Right forelimb (tissue), 1 donor: Measurements from ENCODE around the gene MYL6B.
"Not testable (repeated sequence)": the region's sequence is repeated elsewhere in the genome, so short reads cannot be mapped to it uniquely, and the experiment has no call there.

ENCODE experiments used
- DNase-seq: peaks from one replicate; pipeline ENCODE4 v3.0.0-alpha.2; 2018

The MYL6B gene

GRCh38 chr12:56152132-56152755 is at the start of gene MYL6B:
Gene MYL6B (plus strand): TSS chr12:56152587. CDS start chr12:56153919, 1,332 bp downstream.
- DNase-seq = peak; percentile 94

DNA sequence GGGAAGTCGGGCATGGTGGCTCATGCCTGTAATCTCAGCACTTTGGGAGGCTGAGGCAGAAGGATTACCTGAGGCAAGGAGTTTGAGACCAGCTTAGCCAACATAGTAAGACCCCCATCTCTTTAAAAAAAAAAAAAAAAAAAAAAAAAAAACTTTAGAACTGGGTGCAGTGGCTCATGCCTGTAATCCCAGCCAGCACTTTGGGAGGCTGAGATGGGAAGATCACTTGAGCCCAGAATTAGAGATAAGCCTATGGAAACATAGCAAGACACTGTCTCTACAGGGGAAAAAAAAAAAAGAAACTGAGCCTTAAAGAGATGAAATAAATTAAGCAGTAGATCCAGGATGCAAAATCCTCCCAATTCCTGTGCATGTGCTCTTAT is 49.7 kb upstream of the MYL6B start:
- no peak for DNase-seq

GRCh38 chr12:56103066-56103711 is 49.2 kb upstream of the MYL6B start:
- no peak for DNase-seq

- no peak for DNase-seq
These were observed 48.6 kb upstream of the MYL6B start for GRCh38 chr12:56103823-56104108.

DNA sequence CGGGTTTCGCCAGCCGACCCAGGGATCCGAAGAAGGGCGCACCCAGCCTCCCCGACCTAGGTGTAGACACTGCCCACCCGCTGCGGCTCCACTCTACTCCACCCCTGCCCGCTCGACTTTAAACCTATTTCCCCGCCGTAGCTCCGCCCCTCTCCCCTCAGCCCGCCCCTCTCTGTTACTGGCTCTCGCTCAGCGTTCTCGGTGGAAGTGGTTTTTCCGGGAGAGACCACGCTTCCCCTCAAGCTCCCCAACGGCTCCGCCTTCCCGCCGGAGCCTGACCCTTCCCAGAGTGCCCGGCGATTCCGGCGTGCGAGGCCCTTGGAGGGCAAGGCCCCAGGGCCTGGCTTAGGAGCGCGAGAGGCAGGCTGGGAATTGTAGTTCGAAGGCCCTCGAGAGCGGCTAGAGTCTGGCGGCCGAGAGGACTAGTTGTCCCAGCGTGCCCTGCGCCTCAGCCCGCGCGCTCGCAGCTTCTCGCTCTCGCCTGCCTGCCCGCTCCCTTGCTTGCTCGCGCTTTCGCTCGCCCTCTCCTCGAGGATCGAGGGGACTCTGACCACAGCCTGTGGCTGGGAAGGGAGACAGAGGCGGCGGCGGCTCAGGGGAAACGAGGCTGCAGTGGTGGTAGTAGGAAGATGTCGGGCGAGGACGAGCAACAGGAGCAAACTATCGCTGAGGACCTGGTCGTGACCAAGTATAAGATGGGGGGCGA is 48.1 kb upstream of the MYL6B start, which contains the start of gene PA2G4:
PA2G4 (plus strand) TSS at position 451 of the 706 bp plus-strand sequence; CDS start at position 630, 179 bp downstream.
- DNase-seq = peak; percentile 98

- peak; percentile 51 for DNase-seq
These were observed 47.4 kb upstream of the MYL6B start for GRCh38 chr12:56104815-56105608.

DNA sequence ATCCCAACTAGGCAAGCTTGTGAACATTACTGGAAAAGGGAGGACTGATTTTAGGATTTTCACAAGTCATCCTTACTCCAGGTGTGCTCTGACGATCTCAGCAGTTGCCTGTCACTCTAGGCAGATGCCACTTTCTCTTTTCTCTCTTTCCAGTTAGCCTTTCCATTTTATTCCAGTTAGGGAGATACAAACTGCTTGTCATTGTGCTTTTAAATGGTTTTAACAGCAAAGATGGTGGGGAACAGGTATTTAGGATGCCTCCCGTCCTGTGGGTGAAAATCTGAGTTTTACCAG is 46.8 kb upstream of the MYL6B start:
- no peak for DNase-seq

DNA sequence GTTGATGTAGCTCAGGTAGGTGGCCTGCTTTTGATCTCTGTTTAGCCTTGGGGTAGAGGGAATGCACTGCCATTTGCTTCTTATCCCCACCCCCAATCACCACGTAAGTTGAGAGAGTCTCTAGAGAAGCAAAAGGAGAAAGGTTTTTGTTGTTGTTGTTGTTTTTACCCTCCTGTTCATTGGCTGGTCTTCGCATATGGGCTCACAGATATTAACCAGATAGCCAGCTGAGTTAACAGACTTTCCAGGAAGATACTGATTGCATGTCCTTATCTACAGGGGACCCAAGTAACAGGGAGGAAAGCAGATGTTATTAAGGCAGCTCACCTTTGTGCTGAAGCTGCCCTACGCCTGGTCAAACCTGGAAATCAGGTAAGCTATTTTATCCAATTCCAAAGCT is 45.1 kb upstream of the MYL6B start:
- DNase-seq = no peak

GRCh38 chr12:56110571-56110970 is 41.8 kb upstream of the MYL6B start:
- no peak for DNase-seq

GRCh38 chr12:56114084-56114483 is 38.3 kb upstream of the MYL6B start:
- no peak for DNase-seq

GRCh38 chr12:56115329-56115728 is 37.1 kb upstream of the MYL6B start:
- DNase-seq = no peak

DNA sequence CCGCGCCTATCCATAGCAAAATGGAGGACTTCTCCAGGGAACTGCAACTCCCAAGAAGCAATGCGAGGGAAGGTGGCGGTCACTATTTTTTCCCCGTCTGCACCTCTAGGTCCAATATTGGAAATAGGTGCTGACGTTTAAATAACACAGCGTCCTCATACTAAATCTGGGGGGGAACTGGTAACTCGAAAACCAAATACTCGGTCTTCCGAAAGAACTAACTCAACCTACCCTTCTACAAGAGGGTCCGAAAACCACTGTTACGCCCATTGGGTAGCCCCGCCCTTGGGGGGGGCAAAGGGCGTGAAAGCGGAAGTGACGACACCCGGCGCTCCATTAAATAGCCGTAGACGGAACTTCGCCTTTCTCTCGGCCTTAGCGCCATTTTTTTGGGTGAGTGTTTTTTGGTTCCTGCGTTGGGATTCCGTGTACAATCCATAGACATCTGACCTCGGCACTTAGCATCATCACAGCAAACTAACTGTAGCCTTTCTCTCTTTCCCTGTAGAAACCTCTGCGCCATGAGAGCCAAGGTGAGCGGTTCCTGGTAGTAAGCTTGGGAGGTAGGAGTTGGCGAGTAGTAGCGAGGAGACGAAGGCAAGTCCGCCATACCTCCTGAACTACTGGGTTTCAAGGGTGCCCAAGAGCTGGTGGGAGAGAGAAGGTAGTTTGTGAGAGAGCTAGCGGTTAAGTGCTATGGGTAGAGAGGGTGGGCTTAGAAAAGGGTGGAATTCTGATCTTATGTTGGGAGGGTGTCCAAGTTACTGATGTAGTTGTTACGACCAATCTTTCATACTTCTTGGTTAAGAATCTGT is 35.9 kb upstream of the MYL6B start, which contains the start of gene RPL41:
RPL41 (plus strand) TSS at position 367 of the 815 bp plus-strand sequence.
- peak; percentile 98 for DNase-seq

DNA sequence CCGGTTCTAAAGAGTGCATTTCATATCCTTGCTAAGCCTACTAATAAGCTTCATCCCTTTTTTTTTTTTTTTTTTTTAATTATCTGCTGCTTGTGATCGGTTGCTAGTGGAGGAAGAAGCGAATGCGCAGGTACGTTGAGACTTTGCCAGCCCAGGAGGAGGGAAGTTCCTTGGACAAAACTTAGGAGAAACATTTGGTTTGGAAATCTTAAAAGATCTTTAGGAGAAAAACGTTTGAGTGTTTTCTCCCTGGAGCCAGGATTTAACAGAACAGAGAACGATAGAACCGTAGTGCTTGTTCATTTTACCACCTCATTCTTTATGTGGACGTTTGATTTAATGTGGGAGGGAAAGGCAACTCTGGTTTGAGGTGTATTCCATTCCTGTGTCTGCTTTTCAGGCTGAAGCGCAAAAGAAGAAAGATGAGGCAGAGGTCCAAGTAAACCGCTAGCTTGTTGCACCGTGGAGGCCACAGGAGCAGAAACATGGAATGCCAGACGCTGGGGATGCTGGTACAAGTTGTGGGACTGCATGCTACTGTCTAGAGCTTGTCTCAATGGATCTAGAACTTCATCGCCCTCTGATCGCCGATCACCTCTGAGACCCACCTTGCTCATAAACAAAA is 35.2 kb upstream of the MYL6B start:
- DNase-seq = not testable (repeated sequence)

DNA sequence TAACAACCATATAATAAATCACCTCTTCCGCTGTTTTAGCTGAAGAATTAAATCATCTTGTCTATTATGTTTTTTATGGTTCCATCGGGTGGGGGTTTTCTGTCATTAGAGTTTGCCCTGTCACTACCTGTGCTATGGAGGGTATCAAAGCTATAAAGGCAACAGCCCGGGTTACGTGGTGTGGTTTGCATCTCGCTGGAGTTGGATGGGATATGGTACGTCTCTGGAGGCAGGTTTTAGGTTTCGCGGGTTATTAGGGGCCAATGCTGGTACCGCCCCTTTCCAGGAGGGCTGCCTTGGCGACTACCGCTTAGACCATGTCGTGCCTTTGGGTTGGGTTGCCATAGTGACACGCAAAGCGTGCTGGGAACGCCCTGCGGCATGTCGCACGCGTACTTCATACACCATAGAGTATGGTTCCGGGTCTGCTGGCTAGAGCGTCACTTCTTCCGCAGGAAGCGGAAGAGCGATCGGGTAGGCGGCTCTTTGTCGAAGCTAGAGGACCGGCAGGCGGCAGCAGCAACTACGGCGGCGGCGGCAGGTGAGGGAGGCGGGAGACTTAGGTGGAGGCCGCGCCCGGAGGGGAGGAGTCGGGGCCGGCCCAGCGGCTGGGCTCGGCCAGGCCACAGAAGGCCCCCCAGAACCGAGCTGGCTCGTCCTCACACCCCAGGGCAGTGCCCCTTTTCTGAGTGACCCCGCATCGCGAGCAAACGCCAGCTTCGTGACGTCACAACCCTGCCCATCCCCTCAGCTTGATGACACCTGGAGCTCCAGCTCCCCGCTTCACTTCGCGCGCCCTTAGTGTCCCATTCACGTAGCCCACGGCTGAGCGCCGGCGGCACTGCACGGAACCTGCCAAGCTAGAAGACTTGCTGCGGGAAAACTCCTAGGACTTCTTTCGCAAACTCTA is 34.4 kb upstream of the MYL6B start, which contains the start of gene ZC3H10:
ZC3H10 (plus strand) TSS at position 489 of the 910 bp plus-strand sequence. CDS start 2,297 bp downstream, outside the sequence.
- DNase-seq = peak; percentile 96

DNA sequence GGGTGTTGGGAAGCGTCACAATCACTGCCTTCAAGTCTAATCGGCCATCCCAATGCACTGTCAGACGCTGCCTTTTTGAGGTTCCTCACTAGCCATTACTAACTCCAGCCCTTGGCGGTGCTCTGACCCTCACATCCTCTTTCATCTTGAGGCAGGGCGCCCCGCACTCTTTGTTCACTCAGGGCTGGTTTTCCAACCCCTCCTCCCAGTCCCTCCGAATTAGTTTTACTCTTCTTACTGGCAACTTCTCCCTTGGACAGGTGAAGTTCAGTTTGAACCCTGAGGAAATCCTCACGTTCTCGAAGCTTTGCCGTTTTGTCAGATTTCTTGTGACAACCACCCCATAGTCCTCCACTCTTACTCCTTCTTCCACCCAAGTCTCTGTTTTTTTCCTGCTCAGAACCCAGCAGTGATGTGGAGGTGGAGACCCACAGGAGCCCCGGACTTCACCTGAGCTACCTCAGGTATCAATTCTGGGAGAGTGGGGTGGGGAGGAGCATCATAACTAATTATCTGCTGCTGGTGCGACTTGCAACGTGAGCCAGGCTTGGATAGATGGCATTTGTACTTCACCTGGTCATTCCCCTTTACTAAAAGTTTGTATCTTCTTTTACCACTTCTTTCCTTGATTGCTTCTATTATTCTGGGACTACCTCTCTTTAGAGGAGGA is 33.6 kb upstream of the MYL6B start:
- DNase-seq = no peak

DNA sequence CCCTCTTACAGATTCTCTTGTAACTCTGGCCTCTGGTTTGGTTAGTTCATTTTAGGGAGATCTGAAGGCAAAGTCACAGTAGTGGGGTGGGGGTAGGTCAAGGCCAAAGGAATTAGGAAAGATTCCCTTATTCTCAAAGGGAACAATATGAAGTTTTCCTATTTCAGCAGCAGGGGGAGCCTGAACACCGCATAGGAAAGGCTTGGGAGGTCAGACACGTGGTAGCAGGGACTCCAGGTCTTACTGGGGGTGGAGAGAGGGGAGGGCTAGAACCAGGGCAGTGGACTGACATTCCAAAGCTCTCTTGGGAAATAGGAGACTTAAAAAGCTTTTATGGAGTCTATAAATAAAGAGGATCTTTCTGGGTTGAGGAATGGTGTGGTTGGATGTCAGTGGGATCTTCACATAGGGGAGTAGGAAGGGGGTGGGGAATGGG is 33.0 kb upstream of the MYL6B start:
- DNase-seq = peak; percentile 72

DNA sequence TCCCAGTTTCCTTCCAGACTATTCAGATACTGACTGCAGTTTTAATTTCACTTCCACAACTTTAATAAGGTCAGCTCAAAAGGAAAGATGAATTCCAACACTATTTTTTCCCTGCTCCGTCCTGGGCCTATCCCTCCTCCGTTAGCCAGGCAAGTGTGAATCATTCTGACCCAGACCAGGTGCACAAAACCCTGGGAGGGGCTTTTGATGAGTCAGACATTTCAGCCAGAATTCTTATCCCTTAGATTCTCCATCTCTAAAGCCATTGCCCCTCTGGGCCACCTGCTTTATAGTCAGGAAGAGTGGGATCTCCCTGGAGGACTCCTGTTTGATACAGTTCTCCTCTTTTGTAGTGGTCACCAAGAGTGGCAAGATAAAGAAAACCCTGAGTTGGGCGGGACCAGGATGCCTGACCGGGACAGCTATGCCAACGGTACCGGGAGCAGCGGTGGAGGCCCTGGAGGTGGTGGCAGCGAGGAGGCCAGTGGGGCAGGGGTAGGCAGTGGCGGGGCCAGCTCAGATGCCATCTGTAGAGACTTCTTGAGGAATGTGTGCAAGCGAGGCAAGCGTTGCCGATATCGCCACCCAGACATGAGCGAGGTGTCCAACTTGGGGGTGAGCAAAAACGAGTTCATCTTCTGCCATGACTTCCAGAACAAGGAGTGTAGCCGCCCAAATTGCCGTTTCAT is 32.1 kb upstream of the MYL6B start:
- no peak for DNase-seq

DNA sequence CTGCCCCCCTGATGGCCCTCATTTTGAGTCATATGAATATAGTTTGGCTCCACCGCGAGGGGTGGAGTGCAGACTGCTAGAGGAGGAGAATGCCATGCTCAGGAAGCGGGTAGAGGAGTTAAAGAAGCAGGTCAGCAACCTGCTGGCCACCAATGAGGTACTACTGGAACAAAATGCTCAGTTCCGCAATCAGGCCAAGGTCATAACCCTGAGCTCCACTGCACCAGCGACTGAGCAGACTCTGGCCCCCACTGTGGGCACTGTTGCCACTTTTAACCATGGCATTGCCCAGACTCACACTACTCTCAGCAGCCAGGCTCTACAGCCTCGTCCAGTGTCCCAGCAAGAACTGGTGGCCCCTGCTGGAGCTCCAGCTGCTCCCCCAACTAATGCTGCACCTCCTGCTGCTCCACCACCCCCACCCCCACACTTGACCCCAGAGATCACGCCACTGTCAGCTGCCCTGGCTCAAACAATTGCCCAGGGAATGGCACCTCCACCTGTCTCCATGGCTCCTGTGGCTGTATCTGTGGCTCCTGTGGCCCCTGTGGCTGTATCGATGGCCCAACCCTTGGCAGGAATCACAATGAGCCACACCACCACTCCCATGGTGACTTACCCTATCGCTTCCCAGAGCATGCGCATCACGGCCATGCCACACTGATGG is 31.1 kb upstream of the MYL6B start:
- DNase-seq = no peak

DNA sequence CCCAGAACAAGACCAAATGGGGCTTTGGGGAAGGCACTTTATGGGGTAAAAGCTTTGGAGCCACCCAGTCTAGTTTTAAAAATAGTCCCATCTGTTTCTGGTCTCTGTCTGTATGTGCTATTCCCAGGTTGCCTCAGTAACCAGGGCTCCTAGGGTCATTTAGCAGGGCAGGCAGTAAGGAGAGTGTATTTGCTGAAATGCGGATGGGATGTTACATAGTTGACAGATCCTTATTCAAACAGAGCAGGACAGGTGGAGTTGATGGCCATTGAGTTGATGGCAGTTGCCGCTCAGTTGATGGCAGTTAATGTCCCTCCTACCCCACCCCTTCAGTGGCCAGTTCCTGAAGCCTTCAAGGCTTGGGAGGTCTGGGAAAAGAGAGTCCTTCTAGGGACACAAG is 29.8 kb upstream of the MYL6B start:
- DNase-seq = no peak
